SH-SY5Y (cell line): ENCODE results near the gene TRIM8.

ENCODE experiments used
- GATA2 ChIP-seq: IDR thresholded peaks from 2 replicates; pipeline ENCODE4 v1.6.1; 2011; ENCODE audit warnings: mild to moderate bottlenecking, low read depth, low read length
- GATA3 ChIP-seq: IDR thresholded peaks from 2 replicates; pipeline ENCODE4 v1.6.1; 2011; ENCODE audit warnings: low read depth, mild to moderate bottlenecking, low read length, moderate library complexity

- TF ChIP-seq GATA3 (no peak), GATA2 (no peak)
Measured at GRCh38 chr10:102650655-102651454, 6.6 kb downstream of the TRIM8 start.
